ENCODE results near the gene WDR64. TPM values are rescaled to one million over a fixed set of nuclear protein-coding genes. Genes with fewer than 3 reads are reported as not detected.

Gene WDR64
- total and polyA plus RNA-seq, 9 donors = 0.10 to 0.67 (median 0.34) TPM; not detected in 2

DNA sequence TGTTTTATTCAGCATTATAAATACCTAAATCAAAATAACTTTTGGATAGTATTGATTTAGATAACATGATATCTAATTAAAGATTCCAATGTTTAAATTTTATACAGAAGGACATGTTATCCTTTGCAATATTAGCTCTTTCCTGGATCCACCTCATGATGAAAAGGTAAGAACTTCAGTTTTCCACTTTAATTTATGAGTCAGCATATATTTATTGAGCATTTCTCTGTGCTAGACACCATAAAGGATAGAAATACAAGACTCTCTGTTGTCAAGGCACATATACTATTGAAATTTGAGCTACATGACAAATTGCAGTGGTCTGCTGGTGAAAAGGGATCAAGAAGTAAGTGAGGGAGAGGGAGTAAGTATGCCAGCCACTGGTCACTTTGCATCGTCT, 127.8 kb downstream of the WDR64 start:
- 80 to 91% (median 91%) methylated on average over 1 of the region's 1 CpG for WGBS, 3 donors
- Histone ChIP-seq H3K27me3 (no peaks in the 10 kb centered on the region), H3K9me3 (no peaks in the 10 kb centered on the region), H3K27ac (no peak overlapping the region), H3K4me3 (no peak overlapping the region), H3K36me3 (no peaks in the 10 kb centered on the region), H3K4me1 (ENCODE audit: insufficient read depth) (no peaks in the 10 kb centered on the region)
- TF ChIP-seq POLR2A (IDR thresholded peaks at IDR 0.05) = no peak
- TF ChIP-seq, protein P1, sequence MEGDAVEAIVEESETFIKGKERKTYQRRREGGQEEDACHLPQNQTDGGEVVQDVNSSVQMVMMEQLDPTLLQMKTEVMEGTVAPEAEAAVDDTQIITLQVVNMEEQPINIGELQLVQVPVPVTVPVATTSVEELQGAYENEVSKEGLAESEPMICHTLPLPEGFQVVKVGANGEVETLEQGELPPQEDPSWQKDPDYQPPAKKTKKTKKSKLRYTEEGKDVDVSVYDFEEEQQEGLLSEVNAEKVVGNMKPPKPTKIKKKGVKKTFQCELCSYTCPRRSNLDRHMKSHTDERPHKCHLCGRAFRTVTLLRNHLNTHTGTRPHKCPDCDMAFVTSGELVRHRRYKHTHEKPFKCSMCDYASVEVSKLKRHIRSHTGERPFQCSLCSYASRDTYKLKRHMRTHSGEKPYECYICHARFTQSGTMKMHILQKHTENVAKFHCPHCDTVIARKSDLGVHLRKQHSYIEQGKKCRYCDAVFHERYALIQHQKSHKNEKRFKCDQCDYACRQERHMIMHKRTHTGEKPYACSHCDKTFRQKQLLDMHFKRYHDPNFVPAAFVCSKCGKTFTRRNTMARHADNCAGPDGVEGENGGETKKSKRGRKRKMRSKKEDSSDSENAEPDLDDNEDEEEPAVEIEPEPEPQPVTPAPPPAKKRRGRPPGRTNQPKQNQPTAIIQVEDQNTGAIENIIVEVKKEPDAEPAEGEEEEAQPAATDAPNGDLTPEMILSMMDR (IDR thresholded peaks at IDR 0.05) = no peak
- TF ChIP-seq EP300 (IDR thresholded peaks at IDR 0.05) = no peak
- intact Hi-C loops (cut with DNase I) = no loop called here
- no peak for DNase-seq

DNA sequence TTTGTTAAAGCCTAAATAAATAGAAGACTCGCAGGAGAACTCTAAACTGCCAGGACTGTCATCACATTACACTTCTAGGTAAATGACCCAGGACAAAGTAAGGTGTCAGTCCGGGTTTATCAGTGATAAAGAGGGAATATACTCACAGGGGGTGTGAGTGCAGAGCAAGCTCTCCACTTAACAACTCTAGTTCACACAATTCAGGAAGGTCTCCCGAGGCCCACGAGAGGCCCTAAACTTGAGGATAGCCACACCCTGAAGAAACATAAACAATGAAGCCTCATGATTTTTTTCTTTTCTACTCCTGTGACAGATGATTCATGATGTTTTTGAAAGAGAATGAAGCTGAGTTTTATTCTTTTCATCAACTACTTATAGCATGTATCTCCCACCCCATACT, 130.3 kb downstream of the WDR64 start:
- intact Hi-C loops (cut with DNase I) = no loop called here
- Histone ChIP-seq H3K9me3 (no peaks in the 10 kb centered on the region), H3K4me3 (no peak overlapping the region), H3K4me1 (ENCODE audit: insufficient read depth) (no peaks in the 10 kb centered on the region), H3K36me3 (no peaks in the 10 kb centered on the region), H3K27me3 (no peaks in the 10 kb centered on the region), H3K27ac (no peak overlapping the region)
- DNase-seq = no peak
- TF ChIP-seq, protein P1 (IDR thresholded peaks at IDR 0.05) = no peak
- 55 to 69% (median 58%) methylated on average over 4 of the region's 4 CpGs for WGBS, 3 donors

DNA sequence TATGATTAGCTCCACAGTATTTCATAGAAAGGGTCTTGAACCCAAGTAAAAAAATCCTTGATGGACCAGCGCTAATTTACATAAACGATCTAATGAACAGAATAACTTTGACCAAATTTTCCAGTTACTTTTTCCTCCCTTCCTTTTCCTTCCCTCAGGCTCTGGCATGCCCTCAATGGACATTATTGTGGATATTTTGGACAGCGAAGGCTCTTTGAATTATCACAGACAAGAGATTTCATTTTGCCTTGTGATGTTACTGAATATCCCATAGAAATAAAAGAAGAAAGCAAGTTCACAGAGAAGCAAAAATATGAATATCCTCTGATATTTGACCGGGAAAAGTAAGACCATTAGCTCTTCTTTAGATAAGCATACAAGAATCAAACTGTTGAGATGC, 135.6 kb downstream of the WDR64 start:
- 30 to 65% (median 51%) methylated on average over 4 of the region's 4 CpGs for WGBS, 3 donors
- Histone ChIP-seq H3K4me3 (no peak overlapping the region), H3K36me3 (no peaks in the 10 kb centered on the region), H3K4me1 (ENCODE audit: insufficient read depth) (peaks cover 2% of the 10 kb centered on the region), H3K9me3 (no peaks in the 10 kb centered on the region), H3K27ac (no peak overlapping the region), H3K27me3 (no peaks in the 10 kb centered on the region)
- TF ChIP-seq POLR2A (IDR thresholded peaks at IDR 0.05) (no peak), EP300 (IDR thresholded peaks at IDR 0.05) (no peak)
- TF ChIP-seq, protein P1 (IDR thresholded peaks at IDR 0.05) = no peak
- DNase-seq = no peak
- intact Hi-C loops (cut with DNase I) = no loop called here

DNA sequence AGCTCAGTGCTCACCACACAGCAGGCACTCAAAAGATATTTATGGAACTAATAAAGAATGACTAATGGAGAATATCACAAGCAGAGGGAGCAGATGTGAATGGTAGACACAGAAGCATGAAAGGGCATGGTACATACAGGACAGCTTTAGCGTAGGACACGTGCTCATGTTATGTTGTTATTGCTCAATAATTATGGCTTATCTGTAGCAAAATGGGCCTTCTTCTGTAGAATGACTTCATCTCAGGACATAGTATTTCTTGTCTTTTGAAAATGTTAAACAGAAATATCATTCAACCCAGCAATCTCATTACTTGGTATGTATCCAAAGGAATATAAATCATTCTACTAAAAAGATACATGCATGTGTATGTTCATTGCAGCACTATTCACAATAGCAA, 137.0 kb downstream of the WDR64 start:
- DNase-seq = no peak
- H3K4me1 ChIP-seq (ENCODE audit: insufficient read depth) = peaks cover 2% of the 10 kb centered on the region
- H3K27ac ChIP-seq = no peak overlapping the region
- H3K27me3 ChIP-seq = no peaks in the 10 kb centered on the region
- intact Hi-C loops (cut with DNase I) = no loop called here
- TF ChIP-seq, protein P1 (IDR thresholded peaks at IDR 0.05) = no peak
- TF ChIP-seq POLR2A (IDR thresholded peaks at IDR 0.05) (no peak), EP300 (IDR thresholded peaks at IDR 0.05) (no peak)
- H3K4me3 ChIP-seq = no peak overlapping the region
- H3K9me3 ChIP-seq = no peaks in the 10 kb centered on the region
- WGBS, 3 donors = 91 to 97% (median 95%) methylated on average over 2 of the region's 2 CpGs
- no peaks in the 10 kb centered on the region for H3K36me3 ChIP-seq

DNA sequence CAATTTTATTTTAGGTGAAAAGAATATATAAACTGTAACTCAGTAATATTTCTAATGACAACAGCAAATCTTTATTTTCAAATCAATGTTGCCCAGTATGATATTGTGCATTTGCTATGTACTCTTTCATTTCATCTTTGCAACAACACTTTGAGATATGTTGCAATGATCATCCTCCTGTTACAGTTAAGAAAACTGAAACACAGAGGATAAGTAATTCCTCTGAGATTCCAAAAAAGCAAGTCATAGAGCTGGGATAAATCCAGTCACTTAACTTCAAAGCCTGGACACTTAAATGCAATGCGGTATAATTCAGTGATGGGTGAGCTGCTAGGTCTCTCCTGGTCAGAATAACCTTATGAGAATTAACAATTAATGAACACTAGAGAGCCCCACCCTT, 147.3 kb downstream of the WDR64 start:
- WGBS, 3 donors = 77 to 89% (median 86%) methylated on average over 1 of the region's 1 CpG
- H3K4me3 ChIP-seq = no peak overlapping the region
- H3K9me3 ChIP-seq = no peaks in the 10 kb centered on the region
- no peak overlapping the region for H3K27ac ChIP-seq
- H3K27me3 ChIP-seq = no peaks in the 10 kb centered on the region
- no peaks in the 10 kb centered on the region for H3K36me3 ChIP-seq
- H3K4me1 ChIP-seq (ENCODE audit: insufficient read depth) = no peaks in the 10 kb centered on the region
- intact Hi-C loops (cut with DNase I) = no loop called here
- no peak for DNase-seq
- TF ChIP-seq, protein P1 (IDR thresholded peaks at IDR 0.05) = no peak
- TF ChIP-seq POLR2A (IDR thresholded peaks at IDR 0.05) = no peak
- TF ChIP-seq EP300 (IDR thresholded peaks at IDR 0.05) = no peak

Data from ovary (tissue), 9 donors.